ENCODE data around the gene ADAMTS16.

DNA sequence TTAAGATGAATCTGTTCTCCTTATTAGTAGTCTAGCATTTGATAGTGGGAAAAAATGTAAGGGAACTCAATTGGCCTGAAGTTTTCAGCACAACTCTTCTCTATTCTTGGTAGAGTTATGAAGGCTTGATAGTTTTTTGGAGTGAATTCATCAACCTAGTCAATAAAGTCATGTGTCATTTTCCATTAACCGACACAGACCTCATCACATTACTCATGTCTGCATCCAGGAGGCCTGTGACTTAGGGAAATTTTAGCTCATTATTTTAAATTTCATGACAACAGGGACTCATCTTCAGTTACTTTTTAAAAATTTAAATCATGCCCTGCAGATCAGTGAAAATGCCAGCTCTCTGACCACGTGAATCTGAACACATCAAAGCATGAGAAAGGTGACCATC is 63.3 kb downstream of the ADAMTS16 start:
- no peak for TF ChIP-seq POLR2AphosphoS5 (IDR thresholded peaks at IDR 0.05; ENCODE audit: low read depth, low read length)
- TF ChIP-seq POLR2A (IDR thresholded peaks at IDR 0.05; ENCODE audit: low read depth, low read length): no peak
- no peak for TF ChIP-seq SPI1 (IDR thresholded peaks at IDR 0.05; ENCODE audit: low read depth, low read length)
